Esophagus muscularis mucosa (tissue), 4 donors: ENCODE measurements around the gene CXCL3. TPM values are rescaled to one million over a fixed set of nuclear protein-coding genes. Genes with fewer than 3 reads are reported as not detected.

Source experiments
- DNase-seq: peaks from one replicate; pipeline ENCODE4 v3.0.0-alpha.2; 2017; ENCODE audit errors: extremely low spot score
- H3K27ac ChIP-seq, 4 donors: fragments of 200-600 bp; sonication (generic); replicated peaks in 1 of 4; 1 replicate in 3 of 4; 2 replicates in 1 of 4; pipeline ENCODE4 v1.5.1; 2016 to 2019; ENCODE audit warnings: mild to moderate bottlenecking in 1 of 4
- H3K27me3 ChIP-seq, 4 donors: fragments of 200-600 bp; sonication (generic); one replicate each; pipeline versions ENCODE4 v1.5.1 to v1.6.0; 2016 to 2019
- H3K36me3 ChIP-seq, 4 donors: fragments of 200-600 bp; sonication (generic); one replicate each; pipeline ENCODE4 v1.5.1; 2016 to 2019
- H3K4me1 ChIP-seq, 4 donors: fragments of 200-600 bp; sonication (generic); one replicate each; pipeline ENCODE4 v1.5.1; 2016 to 2019
- H3K4me3 ChIP-seq, 4 donors: fragments of 200-600 bp; sonication (generic); 1 replicate in 2 of 4; 2 replicates in 2 of 4; pipeline ENCODE4 v1.5.1; 2016 to 2019; ENCODE audit warnings: mild to moderate bottlenecking in 4 of 4, moderate library complexity in 1 of 4
- H3K9me3 ChIP-seq, 4 donors: fragments of 200-600 bp; sonication (generic); 1 replicate in 3 of 4; 2 replicates in 1 of 4; pipeline ENCODE4 v1.5.1; 2016 to 2019
- CTCF ChIP-seq, 3 experiments: fragments of 200-600 bp in 2 of 3; fragments of 450-650 bp in 1 of 3; sonication (generic) in 2 of 3; IDR thresholded peaks; one replicate each; pipeline ENCODE4 v1.5.1; 2017 to 2019; ENCODE audit warnings: antibody characterized with exemption in 3 of 3, mild to moderate bottlenecking in 2 of 3, moderate library complexity in 1 of 3
- EP300 ChIP-seq: sonication (generic); formaldehyde crosslinking; IDR thresholded peaks from one replicate; pipeline ENCODE4 v1.6.1; 2017; ENCODE audit warnings: antibody characterized with exemption
- POLR2A ChIP-seq: fragments of 450-650 bp; IDR thresholded peaks from one replicate; pipeline ENCODE4 v1.6.1; 2017; ENCODE audit warnings: antibody characterized with exemption, moderate library complexity, mild to moderate bottlenecking, low read depth
- POLR2AphosphoS5 ChIP-seq, 2 donors: sonication (generic); formaldehyde crosslinking; IDR thresholded peaks; one replicate each; pipeline ENCODE4 v1.6.1; 2017; ENCODE audit warnings: antibody characterized with exemption in 2 of 2
- WGBS: methylation state at CpG from one replicate; pipeline ENCODE4 v1.1.5; 2018; 5-methylcytosine and 5-hydroxymethylcytosine counted together
- intact Hi-C: fragments of 100-400 bp; cut with DNase I; formaldehyde crosslinking; loops from one replicate; pipeline ENCODE4 v1.15.1; 2023
- total RNA-seq, 4 donors: library from RNA; depleted of rRNA; stranded (reverse); fragments of >200 nt; gene quantifications; one replicate each; pipeline versions ENCODE4 v1.1.0 to v1.2.1, GENCODE V29; 2016

The CXCL3 gene
- total RNA-seq, 4 donors from 2014 or later: 2.2 TPM; not detected in 3

DNA sequence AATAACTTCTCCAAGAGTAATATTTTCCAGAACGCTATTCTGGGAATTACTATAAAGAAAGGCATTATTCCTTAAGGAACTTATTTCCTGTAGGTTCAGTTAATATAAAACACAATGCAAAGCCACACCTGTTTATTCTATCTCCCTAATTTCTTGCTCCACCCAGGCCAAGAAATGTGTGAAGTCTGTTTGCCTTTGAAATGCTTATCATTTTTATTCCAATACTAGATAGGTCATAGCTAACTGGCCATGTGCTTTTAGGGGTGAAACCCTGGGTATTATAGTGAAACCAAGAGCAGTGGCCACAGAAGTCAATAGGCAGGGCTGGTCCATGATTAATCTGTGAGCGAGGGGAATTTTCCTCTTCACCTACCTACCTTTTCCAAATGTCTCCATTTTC lies 14.8 kb downstream of the CXCL3 start:
- 85% methylated on average over 2 of the region's 2 CpGs for WGBS

GRCh38 chr4:74021601-74022000 lies 16.9 kb downstream of the CXCL3 start:
- Histone ChIP-seq H3K36me3 (no peaks in the 10 kb centered on the region), H3K27ac (no peak overlapping the region), H3K27me3 (no peaks in the 10 kb centered on the region), H3K9me3 (no peaks in the 10 kb centered on the region), H3K4me1 (no peaks in the 10 kb centered on the region), H3K4me3 (no peak overlapping the region)
- DNase-seq: no peak
- TF ChIP-seq CTCF (IDR thresholded peaks at IDR 0.05) (no peak), POLR2A (no peak), POLR2AphosphoS5 (IDR thresholded peaks at IDR 0.05) (no peak), EP300 (no peak)
- intact Hi-C loops: no loop called here
- WGBS: 68% methylated on average over 2 of the region's 2 CpGs

More for the DNA sequence above, 14.8 kb downstream of the CXCL3 start:
- Histone ChIP-seq H3K4me1 (no peaks in the 10 kb centered on the region), H3K36me3 (no peaks in the 10 kb centered on the region), H3K4me3 (no peak overlapping the region), H3K9me3 (no peaks in the 10 kb centered on the region), H3K27me3 (no peaks in the 10 kb centered on the region), H3K27ac (no peak overlapping the region)
- TF ChIP-seq POLR2A (no peak), EP300 (no peak), CTCF (IDR thresholded peaks at IDR 0.05) (no peak), POLR2AphosphoS5 (IDR thresholded peaks at IDR 0.05) (no peak)
- no peak for DNase-seq
- intact Hi-C loops: no loop called here

GRCh38 chr4:74018771-74019170 lies 19.7 kb downstream of the CXCL3 start:
- Histone ChIP-seq H3K27me3 (no peaks in the 10 kb centered on the region), H3K9me3 (no peaks in the 10 kb centered on the region), H3K27ac (no peak overlapping the region), H3K4me3 (no peak overlapping the region), H3K4me1 (no peaks in the 10 kb centered on the region), H3K36me3 (no peaks in the 10 kb centered on the region)
- TF ChIP-seq EP300 (no peak), POLR2A (no peak), POLR2AphosphoS5 (IDR thresholded peaks at IDR 0.05) (no peak), CTCF (IDR thresholded peaks at IDR 0.05) (no peak)
- no peak for DNase-seq
- WGBS: 68% methylated on average over 3 of the region's 3 CpGs
- intact Hi-C loops: no loop called here

GRCh38 chr4:74018116-74018515 lies 20.4 kb downstream of the CXCL3 start:
- no peak for TF ChIP-seq EP300
- no peak for TF ChIP-seq POLR2AphosphoS5 (IDR thresholded peaks at IDR 0.05)
- no peak for TF ChIP-seq POLR2A
- no peak for TF ChIP-seq CTCF (IDR thresholded peaks at IDR 0.05)
- H3K27me3 ChIP-seq: no peaks in the 10 kb centered on the region
- H3K9me3 ChIP-seq: no peaks in the 10 kb centered on the region
- H3K4me3 ChIP-seq: no peak overlapping the region
- intact Hi-C loops: no loop called here
- H3K36me3 ChIP-seq: no peaks in the 10 kb centered on the region
- H3K4me1 ChIP-seq: no peaks in the 10 kb centered on the region
- H3K27ac ChIP-seq: no peak overlapping the region
- no peak for DNase-seq

DNA sequence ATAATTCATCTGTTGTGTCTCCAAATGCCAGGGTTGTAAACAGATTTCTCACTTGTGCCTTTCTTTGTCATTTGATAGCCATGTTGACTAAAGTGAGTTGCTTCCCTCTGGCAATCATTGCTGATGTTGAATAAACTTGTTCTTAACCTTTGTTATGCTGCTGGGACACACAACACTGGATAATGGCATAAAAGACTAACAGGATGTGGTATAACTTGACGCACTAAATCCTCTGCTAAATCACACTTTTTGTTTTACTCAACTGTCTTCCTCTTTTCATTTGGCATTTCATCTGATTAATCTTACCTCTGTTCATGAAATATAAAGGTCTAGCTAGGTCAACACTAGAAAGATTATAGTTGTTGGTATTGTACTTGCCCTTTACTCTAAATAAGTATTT lies 22.4 kb downstream of the CXCL3 start:
- no peak overlapping the region for H3K4me3 ChIP-seq
- WGBS: 39% methylated on average over 1 of the region's 1 CpG

More for the DNA sequence above, 22.4 kb downstream of the CXCL3 start:
- DNase-seq: no peak
- Histone ChIP-seq H3K27ac (no peak overlapping the region), H3K27me3 (no peaks in the 10 kb centered on the region), H3K36me3 (no peaks in the 10 kb centered on the region), H3K9me3 (no peaks in the 10 kb centered on the region), H3K4me1 (no peaks in the 10 kb centered on the region)
- TF ChIP-seq POLR2A (no peak), CTCF (IDR thresholded peaks at IDR 0.05) (no peak), POLR2AphosphoS5 (IDR thresholded peaks at IDR 0.05) (no peak), EP300 (no peak)
- intact Hi-C loops: no loop called here
